Germinal center (tissue), 1 donor: Measurements from ENCODE around the gene GAS7.
A peak's percentile ranks its signal among the peaks of the same experiment; 100 is the strongest.

Source experiments
- DNase-seq: peaks from one replicate; pipeline ENCODE4 v3.0.0; 2012; ENCODE audit warnings: mixed read lengths, low spot score

GAS7 gene

DNA sequence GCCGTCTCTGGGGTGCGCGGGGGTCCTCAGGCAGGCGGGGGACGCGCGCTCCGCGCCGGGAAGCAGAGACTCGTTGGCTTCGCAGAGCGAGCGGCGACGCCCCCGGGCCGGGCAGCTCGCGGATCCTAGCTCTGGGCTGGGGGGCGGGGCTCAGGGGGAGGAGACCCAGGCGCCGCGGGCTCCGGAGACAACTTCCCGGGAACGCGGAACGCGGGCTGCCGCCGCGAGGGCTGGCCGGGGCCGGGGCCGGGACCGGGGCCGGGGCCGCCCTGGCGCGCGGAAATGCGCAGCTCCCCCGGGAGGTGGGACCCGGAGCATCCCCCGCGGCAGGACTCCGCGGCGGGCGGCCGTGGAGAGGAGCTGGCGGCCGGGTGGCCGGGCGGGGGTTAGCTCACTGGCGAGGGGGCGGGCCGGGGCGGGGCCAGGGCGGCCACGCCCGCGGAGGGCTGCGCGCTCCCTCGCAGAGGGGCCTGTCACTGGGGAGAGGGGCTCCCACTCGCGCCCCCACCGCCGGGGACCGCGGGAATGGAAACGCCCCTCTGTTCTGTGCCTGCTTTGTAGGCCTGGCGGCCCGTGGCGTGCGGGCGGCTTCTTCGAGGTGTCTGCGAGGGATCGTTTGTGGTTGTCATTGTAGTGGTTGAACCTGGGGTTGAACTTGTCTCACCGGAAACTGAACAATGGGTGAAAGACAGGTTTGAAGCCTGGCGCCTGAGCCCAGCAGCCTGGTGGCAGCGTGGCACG, at the start of gene GAS7:
Gene GAS7 (minus strand): TSS at position 98 of the 741 bp plus-strand sequence.
- DNase-seq: peak; percentile 38

DNA sequence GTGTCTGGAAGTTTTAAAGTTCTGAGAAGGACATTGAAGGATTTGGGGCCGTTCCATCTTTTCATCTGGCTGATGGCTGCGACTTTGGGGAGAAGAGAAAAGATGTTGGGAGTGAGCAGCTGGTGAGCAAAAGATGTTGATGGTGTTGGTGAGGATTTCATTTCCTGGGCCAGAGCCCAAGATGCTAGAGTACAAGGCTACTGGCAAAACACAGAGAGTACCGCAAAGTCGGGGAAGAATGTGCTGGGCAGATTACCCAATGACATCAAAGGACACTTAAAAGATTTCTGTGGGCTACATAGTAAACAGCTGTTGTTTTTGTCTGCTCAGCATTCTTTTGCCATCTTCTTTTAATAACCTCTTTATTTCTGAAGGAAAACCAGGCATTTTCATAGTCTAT, 49.4 kb upstream of the GAS7 start:
- no peak for DNase-seq

GRCh38 chr17:10243883-10244844, 45.8 kb upstream of the GAS7 start:
- DNase-seq: no peak

DNA sequence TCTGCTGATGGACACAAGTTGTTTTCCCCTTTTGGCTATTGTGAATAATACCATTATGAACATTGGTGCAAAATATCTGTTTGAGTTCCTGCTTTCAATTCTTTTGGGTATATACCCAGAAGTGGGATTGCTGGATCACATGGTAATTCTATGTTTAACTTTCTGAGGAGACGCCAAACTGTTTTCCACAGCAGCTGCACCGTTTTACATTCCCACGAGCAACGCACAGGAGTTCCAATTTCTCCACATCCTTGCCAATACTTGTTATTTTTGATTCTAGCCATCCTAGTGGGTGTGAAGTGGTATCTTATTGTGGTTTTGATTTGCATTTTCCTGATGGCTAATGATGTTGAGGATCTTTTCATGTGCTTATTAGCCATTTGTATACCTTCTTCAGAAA, 43.4 kb upstream of the GAS7 start:
- no peak for DNase-seq

DNA sequence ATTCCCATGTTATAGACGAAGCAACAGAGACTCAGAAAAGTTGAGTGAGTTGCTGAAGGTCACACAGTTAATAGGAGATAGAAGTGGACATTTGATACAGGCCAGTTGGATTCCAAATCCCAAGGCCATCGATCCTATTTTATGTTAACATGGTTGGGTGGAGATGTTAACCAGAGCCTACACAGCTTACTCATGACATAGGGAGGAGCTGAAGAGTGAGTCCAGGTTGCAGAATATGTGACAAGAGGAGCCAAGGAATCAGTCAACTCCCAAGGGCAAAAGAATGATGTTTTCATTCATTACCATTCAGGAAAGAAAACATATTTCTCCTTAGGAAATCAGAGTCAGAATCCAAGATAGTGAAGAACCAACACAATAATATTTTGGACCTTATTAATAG, 40.3 kb upstream of the GAS7 start:
- DNase-seq: no peak

DNA sequence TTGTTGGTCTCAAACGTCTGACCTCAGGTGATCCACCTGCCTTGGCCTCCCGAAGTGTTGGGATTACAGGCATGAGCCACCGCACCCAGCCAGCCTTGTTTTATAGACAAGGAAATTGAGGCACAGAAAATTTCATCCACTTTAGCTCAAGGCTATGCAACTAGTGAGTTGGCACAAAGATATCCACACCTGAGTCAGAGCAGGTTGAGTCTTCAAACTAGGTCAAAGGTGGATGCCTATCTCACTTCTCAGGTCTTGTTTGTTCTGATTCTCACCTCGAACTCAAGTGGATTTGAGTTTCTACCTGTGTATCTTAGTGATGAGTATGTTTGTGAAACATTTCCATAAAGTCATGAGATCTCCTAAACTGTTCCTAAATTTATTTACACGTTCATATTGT, 35.6 kb upstream of the GAS7 start:
- no peak for DNase-seq

- no peak for DNase-seq
Observed at GRCh38 chr17:10233161-10233560, 34.8 kb upstream of the GAS7 start.

DNA sequence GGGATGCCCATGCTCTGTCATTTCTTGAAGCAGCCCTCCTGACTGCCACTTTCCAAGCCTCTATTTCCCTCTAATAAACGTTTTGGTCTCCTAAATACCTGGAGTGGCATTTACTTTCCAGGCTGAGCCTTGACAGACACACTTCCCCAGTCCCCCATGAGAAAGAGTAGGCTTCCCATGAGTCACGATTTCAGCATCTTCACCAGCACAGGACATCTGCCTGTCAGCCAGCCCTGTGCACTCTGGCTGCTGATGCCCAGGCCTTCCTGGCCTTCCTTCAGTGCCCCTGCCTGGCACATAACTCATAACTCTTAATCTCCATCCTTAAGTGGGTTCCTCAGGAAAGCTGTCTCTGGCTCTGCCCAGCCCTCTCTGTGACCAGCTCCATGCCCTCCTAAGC, 30.8 kb upstream of the GAS7 start:
- no peak for DNase-seq

DNA sequence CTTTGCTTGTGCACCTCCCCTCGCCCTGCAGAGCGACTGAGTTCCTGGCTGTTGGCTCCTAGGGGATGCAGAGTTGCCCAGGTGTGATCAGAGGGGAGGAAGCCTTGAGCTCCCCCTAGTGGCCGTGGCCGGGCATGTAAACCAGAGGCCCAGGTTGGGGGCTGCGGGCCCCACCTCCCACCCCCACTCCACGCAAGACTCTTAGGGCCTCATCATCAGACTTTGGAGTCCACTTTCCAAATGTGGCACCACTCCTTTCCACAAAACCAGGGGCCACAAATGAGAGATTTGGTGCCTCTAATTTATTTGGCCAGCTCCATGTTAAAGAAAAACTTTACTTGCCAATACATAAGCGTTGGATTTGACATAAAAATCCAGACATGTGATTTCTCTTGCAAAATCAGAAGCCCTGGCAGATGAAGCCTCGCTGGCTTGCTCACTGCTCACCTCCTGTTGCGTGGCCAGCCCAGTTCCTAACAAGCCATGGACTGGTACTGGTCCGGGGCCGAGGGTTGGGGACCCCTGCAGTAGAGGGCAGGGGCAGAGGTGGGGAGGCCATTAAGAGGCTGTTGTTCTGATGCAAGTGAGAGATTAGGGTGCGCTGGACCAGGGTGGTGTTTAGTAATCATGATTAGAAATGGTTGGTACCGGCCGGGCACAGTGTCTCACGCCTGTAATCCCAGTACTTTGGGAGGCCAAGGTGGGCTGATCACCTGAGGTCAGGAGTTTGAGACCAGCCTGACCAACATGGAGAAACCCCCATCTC, 28.7 kb upstream of the GAS7 start:
- peak; percentile 76 for DNase-seq

DNA sequence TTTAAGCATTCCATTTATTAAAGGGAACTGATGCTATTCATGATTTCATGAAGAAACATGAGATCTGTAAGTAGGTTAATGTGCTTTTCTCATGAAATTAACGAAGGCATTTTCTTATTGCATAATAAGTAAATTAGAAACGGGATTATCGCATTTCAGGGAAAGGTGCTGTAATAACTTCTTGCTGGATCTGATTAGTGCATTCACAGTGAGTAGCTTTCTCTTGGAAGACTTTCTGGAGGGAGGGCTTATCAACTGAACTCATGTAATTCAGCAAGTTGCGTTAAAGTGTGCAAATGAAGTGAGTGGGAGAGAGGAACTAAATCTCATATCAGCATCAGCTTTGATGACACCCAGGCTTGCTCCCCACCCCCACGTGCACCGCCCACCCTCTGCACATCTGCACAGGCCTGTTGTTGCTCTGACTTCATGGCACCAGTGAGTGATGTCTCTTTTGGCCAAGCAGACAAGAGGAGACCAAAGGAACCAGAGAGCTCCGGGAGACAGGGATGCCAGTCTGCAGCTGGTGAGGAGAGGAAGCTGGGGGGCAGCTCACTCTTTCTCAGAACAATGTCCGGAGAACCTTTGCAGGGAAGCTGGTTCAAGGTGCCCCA, 26.3 kb upstream of the GAS7 start:
- DNase-seq: no peak

DNA sequence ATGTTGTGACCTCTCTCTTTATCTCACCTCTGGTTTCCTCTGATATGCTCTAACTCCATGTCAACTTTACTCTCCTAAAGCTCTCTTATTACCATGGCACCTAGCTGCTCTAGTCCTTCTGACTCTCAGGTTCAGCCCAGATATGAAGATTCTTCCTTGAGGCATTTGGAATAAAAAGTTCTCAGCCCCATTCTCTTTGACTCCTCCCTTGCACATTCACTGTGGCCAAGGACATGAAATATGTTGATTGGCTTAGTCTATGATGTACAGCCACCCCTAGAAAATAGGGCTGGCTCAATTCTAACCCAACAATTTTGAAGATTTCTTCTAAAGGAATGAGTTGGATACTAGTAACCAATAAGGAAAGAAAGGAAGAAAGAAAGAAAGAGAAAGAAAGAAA, 20.8 kb upstream of the GAS7 start:
- DNase-seq: no peak

DNA sequence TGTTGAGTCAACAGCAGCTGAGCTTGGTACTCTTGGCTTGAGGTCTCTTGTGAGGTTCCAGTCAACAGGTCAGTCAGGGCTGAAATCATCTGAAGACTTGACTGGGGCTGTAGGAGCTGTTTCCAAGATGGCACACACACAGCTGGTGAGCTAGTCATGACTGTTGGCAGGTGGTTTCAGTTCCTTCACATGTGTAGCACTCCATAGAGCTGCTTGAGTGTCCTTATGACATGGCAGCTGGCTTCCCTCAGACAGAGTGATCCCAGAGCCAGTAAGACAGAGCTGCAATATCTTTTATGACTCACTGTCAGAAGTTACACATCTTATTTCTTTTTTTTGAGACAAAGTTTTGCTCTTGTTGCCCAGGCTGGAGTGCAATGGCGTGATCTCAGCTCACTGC, 19.5 kb upstream of the GAS7 start:
- no peak for DNase-seq

DNA sequence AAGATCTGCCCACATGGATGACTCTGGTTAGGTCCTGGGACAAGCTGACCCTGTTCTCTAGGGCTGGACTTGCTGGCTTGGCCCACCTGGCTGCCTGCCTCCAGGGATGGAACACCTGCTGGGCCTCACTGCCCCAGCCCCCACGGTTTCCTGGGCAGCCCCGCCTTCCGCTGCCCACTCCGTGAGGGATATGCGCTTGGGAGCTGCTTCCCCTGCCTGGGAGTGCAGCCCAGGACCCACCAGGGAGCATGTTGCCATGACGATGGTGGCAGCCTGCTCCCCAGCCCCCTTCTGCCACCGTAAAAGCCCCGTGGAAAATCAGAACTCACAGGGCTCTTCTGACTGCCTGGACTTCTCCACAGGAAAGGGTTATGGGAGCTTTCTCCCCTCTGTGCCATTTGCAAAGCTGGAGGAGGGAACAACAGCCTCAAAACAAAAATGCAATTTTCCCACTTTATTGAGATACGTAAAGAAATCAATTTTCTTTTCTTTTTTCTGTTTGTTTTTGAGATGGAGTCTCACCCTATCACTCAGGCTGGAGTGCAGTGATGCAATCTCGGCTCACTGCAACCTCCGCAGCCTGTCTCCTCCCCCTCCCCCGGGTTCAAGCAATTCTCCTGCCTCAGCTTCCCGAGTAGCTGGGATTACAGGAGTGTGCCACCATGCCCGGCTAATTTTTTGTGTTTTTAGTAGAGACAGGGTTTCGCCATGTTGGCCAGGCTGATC, 18.0 kb upstream of the GAS7 start:
- DNase-seq: no peak

GRCh38 chr17:10215286-10215685, 16.9 kb upstream of the GAS7 start:
- no peak for DNase-seq

GRCh38 chr17:10211666-10212065, 13.3 kb upstream of the GAS7 start:
- DNase-seq: no peak

DNA sequence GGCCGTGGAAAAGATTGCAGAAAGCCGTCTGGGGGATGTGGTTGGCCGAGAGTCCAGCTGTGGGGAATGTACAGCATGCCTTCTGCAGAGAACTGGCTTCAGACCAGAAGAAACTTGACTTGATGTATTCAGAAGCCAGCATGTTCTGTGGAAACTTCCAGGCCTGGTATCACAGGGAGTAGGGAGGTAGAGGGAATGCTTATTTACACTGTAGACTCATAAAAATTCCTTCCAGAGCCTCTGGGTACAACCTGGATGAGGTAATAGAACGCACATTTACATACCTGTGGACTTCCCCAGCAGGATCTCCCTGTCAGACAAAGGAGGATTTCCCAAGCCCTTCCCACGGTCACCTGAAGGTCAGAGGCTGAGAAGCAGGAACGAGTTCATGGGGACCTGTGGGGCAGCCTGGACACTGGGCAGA, 11.8 kb upstream of the GAS7 start:
- DNase-seq: no peak

GRCh38 chr17:10208604-10209193, 10.3 kb upstream of the GAS7 start:
- DNase-seq: no peak

- DNase-seq: no peak
Observed at GRCh38 chr17:10207153-10207552, 8.7 kb upstream of the GAS7 start.

DNA sequence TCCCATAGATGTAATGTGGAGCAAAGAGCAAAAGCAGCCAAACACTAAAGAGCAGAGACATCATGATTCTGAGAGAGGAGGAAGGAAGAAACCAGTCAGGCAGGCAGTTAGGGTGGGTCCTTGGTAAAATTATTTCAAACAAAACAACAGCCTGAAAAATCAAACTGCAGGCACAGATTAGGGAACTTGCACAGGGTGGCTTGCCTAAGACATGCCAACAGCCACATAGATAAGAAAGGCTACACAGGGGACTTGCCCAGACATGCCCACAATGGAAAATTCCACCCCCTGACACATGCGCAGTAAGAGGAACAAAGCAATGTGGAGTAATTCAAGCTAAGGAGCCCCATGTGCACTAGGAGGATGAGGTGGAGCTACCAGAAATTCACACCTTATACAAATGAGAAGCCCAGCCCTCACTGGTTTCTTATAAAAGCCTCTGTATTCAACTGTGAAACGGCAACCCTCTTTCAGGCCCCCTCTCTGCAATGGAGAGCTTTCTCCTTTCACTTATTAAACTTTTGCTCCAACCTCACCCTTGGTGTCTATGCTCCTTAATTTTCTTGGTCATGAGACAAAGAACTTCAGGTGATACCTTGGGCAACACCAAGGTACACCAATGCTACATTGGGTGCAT, 7.3 kb upstream of the GAS7 start:
- DNase-seq: no peak

GRCh38 chr17:10201680-10202079, 3.3 kb upstream of the GAS7 start:
- no peak for DNase-seq
